Glomerular endothelial cell (primary cell): ENCODE data around the gene SYN1. TPM values are rescaled to one million over a fixed set of nuclear protein-coding genes. Genes with fewer than 3 reads are reported as not detected.
"Not testable (repeated sequence)": the region's sequence is repeated elsewhere in the genome, so short reads cannot be mapped to it uniquely, and the experiment has no call there.

Experiments used
- DNase-seq: peaks from one replicate; pipeline ENCODE4 v3.0.0-alpha.2; 2011; ENCODE audit warnings: low read depth, low spot score; ENCODE audit errors: extremely low read depth
- total RNA-seq: library from RNA; depleted of rRNA; stranded (reverse); fragments of >200 nt; gene quantifications from 2 replicates; pipeline ENCODE4 v1.2.3, GENCODE V29; 2015

The SYN1 gene
- 0.15 and 0.88 TPM in 2 replicates for total RNA-seq

- DNase-seq: no peak
Measured at GRCh38 chrX:47619486-47620302, at the start of gene SYN1. SYN1 (minus strand) TSS chrX:47619857; CDS start chrX:47619728, 129 bp downstream.

GRCh38 chrX:47665797-47666196 is 46.1 kb upstream of the SYN1 start:
- not testable (repeated sequence) for DNase-seq

- DNase-seq: no peak
Measured at GRCh38 chrX:47664737-47665136, 45.1 kb upstream of the SYN1 start.

- DNase-seq: no peak
Measured at GRCh38 chrX:47662144-47662657, 42.5 kb upstream of the SYN1 start.

GRCh38 chrX:47661539-47661938 is 41.9 kb upstream of the SYN1 start:
- no peak for DNase-seq

- DNase-seq: no peak
Measured at GRCh38 chrX:47659421-47659726, 39.7 kb upstream of the SYN1 start.

GRCh38 chrX:47658684-47659420 is 39.2 kb upstream of the SYN1 start, which contains the start of gene UXT:
UXT (minus strand) TSS chrX:47659180; CDS start chrX:47658927, 253 bp downstream.
- DNase-seq: no peak

- DNase-seq: no peak
Measured at GRCh38 chrX:47658301-47658683, 38.6 kb upstream of the SYN1 start.

GRCh38 chrX:47651043-47651905 is 31.6 kb upstream of the SYN1 start:
- DNase-seq: no peak

GRCh38 chrX:47650164-47651042 is 30.7 kb upstream of the SYN1 start, which contains the start of gene ELK1:
ELK1 (minus strand) TSS chrX:47650563; CDS start chrX:47641441, 9,122 bp downstream.
- DNase-seq: peak; percentile 63

GRCh38 chrX:47649781-47650163 is 30.1 kb upstream of the SYN1 start:
- DNase-seq: no peak

- DNase-seq: no peak
Measured at GRCh38 chrX:47649271-47649670, 29.6 kb upstream of the SYN1 start.

GRCh38 chrX:47648376-47648775 is 28.7 kb upstream of the SYN1 start:
- no peak for DNase-seq

GRCh38 chrX:47646636-47647035 is 27.0 kb upstream of the SYN1 start:
- no peak for DNase-seq

GRCh38 chrX:47645530-47645929 is 25.9 kb upstream of the SYN1 start:
- DNase-seq: no peak

GRCh38 chrX:47644557-47645091 is 25.0 kb upstream of the SYN1 start:
- DNase-seq: no peak

GRCh38 chrX:47643926-47644325 is 24.3 kb upstream of the SYN1 start:
- no peak for DNase-seq

GRCh38 chrX:47638816-47639215 is 19.2 kb upstream of the SYN1 start:
- DNase-seq: no peak

GRCh38 chrX:47637546-47638195 is 18.0 kb upstream of the SYN1 start:
- no peak for DNase-seq
